Activated B cell treated with CpG ODN at 0.5 μM for 24 hours (primary cell): ENCODE data around the gene ENTHD1. TPM values are rescaled to one million over a fixed set of nuclear protein-coding genes. Genes with fewer than 3 reads are reported as not detected.
"Not testable (repeated sequence)": the region's sequence is repeated elsewhere in the genome, so short reads cannot be mapped to it uniquely, and the experiment has no call there.

ENCODE experiments used
- ATAC-seq: fragments of 200-7000 bp; cut with Tn5 transposase; one replicate; pipeline ENCODE4 v1.10.0; 2021; ENCODE audit warnings: low read depth, mild to moderate bottlenecking, moderate library complexity
- CTCF ChIA-PET: fragments of 350-600 bp; sonication (Branson Sonifier 250); formaldehyde crosslinking; loops from one replicate; lab custom pipeline; 2021; ENCODE audit warnings: antibody characterized with exemption; lab: Charles Lee
- POLR2A ChIA-PET: fragments of 350-600 bp; sonication (Branson Sonifier 250); formaldehyde crosslinking; loops from one replicate; lab custom pipeline; 2021; ENCODE audit warnings: antibody characterized with exemption; lab: Charles Lee
- DNase-seq: peaks from one replicate; pipeline ENCODE4 v3.0.0; 2022
- H3K27ac Mint-ChIP-seq: one replicate; pipeline ENCODE4 v1.8.0; 2020; ENCODE audit warnings: mixed read lengths
- H3K27me3 Mint-ChIP-seq: one replicate; pipeline ENCODE4 v1.8.0; 2021; ENCODE audit warnings: mixed read lengths
- H3K36me3 Mint-ChIP-seq: one replicate; pipeline ENCODE4 v1.8.0; 2021; ENCODE audit warnings: low read depth, mixed read lengths
- H3K4me1 Mint-ChIP-seq: one replicate; pipeline ENCODE4 v1.8.0; 2021; ENCODE audit warnings: mixed read lengths
- H3K4me3 Mint-ChIP-seq: one replicate; pipeline ENCODE4 v1.8.0; 2020; ENCODE audit warnings: mild to moderate bottlenecking, mixed read lengths
- H3K9me3 Mint-ChIP-seq: one replicate; pipeline ENCODE4 v1.8.0; 2020; ENCODE audit warnings: mixed read lengths
- intact Hi-C: fragments of 100-400 bp; cut with micrococcal nuclease; formaldehyde crosslinking; loops from one replicate; pipeline ENCODE4 v1.15.1; 2024
- total RNA-seq: library from RNA; stranded (reverse); gene quantifications from 2 replicates; pipeline ENCODE4 v1.2.3, GENCODE V29; 2022
- TF ChIP-seq, protein P1 (sequence below): fragments of 200-600 bp; IDR thresholded peaks from one replicate; pipeline ENCODE4 v1.8.0; 2022; ENCODE audit warnings: antibody characterized with exemption, mild to moderate bottlenecking

ENTHD1 gene
- total RNA-seq, 1 donor from 2014 or later: not detected

DNA sequence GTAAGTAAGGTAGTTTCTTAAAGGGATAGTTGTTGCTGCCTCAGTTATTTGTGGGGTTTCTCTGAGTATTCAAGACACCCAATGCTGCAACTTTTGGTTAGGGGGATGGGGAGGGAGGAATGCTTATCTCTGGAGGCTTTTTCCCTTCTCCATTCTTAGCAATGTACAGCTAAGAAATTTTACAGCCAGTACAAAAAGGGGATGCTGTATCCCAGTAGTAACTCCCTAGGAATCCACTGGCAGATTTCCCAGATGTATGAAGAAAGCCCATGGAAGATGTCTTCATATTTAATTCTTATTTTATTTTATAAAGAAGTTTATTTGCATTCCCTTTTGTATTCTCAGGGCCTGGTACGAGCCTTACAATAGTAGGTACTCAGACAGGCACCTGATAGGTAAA is 154.8 kb downstream of the ENTHD1 start:
- DNase-seq (no peak), ATAC-seq (no peak)
- H3K36me3 Mint-ChIP-seq: no peaks in the 10 kb centered on the region
- TF ChIP-seq, protein P1, sequence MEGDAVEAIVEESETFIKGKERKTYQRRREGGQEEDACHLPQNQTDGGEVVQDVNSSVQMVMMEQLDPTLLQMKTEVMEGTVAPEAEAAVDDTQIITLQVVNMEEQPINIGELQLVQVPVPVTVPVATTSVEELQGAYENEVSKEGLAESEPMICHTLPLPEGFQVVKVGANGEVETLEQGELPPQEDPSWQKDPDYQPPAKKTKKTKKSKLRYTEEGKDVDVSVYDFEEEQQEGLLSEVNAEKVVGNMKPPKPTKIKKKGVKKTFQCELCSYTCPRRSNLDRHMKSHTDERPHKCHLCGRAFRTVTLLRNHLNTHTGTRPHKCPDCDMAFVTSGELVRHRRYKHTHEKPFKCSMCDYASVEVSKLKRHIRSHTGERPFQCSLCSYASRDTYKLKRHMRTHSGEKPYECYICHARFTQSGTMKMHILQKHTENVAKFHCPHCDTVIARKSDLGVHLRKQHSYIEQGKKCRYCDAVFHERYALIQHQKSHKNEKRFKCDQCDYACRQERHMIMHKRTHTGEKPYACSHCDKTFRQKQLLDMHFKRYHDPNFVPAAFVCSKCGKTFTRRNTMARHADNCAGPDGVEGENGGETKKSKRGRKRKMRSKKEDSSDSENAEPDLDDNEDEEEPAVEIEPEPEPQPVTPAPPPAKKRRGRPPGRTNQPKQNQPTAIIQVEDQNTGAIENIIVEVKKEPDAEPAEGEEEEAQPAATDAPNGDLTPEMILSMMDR: no peak
- H3K27me3 Mint-ChIP-seq: peaks cover 6% of the 10 kb centered on the region
- ChIA-PET POLR2A (no interaction called here), CTCF (no interaction called here)
- H3K9me3 Mint-ChIP-seq: peaks cover 9% of the 10 kb centered on the region
- H3K4me1 Mint-ChIP-seq: no peaks in the 10 kb centered on the region
- intact Hi-C loops: no loop called here
- no peak overlapping the region for H3K27ac Mint-ChIP-seq
- H3K4me3 Mint-ChIP-seq: no peak overlapping the region

DNA sequence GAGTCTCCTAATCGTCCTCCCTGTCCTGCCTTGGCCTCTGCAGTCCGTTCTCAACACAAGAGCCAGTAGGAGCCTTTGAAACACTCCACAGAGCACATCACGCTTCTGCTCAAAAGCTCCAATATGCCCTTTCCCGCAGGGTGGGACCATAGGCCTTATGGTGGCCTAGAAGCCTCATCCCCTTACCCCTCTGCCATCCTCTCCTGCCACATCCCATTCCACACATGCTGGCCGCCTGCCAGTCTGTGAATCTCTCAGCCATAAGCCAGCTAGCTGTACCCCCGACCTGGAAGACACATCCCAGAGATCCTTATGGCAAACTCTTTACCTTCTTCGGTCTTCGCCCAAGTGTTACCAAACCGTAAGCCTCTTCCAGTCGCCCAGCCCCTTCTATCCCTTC is 157.8 kb downstream of the ENTHD1 start:
- CTCF ChIA-PET: no interaction called here
- intact Hi-C loops: no loop called here

DNA sequence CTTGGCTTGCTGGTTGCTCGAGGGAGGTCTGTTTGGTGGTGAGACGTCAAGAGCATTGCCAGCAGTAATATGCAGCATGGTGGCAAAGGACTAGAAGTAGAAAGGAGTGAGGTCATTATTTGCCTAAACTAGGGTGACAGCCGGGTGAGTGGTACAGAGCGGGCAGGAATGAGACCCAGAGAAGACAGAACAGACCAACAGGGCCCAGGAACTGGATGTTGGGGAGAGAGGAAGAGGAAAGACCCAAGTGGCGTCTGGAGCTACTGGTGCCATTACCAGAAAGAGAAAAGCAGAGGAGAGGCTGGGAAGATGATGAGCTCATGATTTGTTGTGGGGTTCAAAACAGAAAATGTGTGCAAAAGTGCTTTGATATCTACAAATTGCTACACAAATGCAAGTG is 158.7 kb downstream of the ENTHD1 start:
- ChIA-PET CTCF (no interaction called here), POLR2A (no interaction called here)
- DNase-seq (no peak), ATAC-seq (no peak)
- peaks cover 10% of the 10 kb centered on the region for H3K27me3 Mint-ChIP-seq
- TF ChIP-seq, protein P1: no peak
- peaks cover 4% of the 10 kb centered on the region for H3K9me3 Mint-ChIP-seq
- intact Hi-C loops: no loop called here
- no peaks in the 10 kb centered on the region for H3K4me1 Mint-ChIP-seq
- H3K27ac Mint-ChIP-seq: no peak overlapping the region
- H3K36me3 Mint-ChIP-seq: no peaks in the 10 kb centered on the region
- H3K4me3 Mint-ChIP-seq: no peak overlapping the region

More for the DNA sequence above, 157.8 kb downstream of the ENTHD1 start:
- H3K4me1 Mint-ChIP-seq: no peaks in the 10 kb centered on the region
- H3K9me3 Mint-ChIP-seq: peaks cover 4% of the 10 kb centered on the region
- no peaks in the 10 kb centered on the region for H3K36me3 Mint-ChIP-seq
- DNase-seq (no peak), ATAC-seq (no peak)
- H3K27me3 Mint-ChIP-seq: peaks cover 10% of the 10 kb centered on the region
- POLR2A ChIA-PET: no interaction called here
- H3K27ac Mint-ChIP-seq: no peak overlapping the region
- H3K4me3 Mint-ChIP-seq: no peak overlapping the region
- TF ChIP-seq, protein P1: no peak

DNA sequence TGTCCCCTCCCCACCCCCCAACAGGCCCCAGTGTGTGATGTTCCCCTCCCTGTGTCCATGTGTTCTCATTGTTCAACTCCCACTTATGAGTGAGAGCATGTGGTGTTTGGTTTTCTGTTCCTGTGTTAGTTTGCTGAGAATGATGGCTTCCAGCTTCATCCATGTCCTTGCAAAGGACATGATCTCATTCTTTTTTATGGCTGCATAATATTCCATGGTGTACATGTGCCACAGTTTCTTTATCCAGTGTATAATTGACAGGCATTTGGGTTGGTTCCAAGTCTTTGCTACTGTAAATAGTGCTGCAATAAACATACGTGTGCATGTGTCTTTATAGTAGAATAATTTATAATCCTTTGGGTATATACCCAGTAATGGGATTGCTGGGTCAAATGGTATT is 159.5 kb downstream of the ENTHD1 start:
- H3K4me3 Mint-ChIP-seq, H3K36me3 Mint-ChIP-seq, ATAC-seq, H3K9me3 Mint-ChIP-seq, POLR2A ChIA-PET, intact Hi-C loops, H3K27me3 Mint-ChIP-seq, DNase-seq, CTCF ChIA-PET, H3K27ac Mint-ChIP-seq, H3K4me1 Mint-ChIP-seq: not testable (repeated sequence)

DNA sequence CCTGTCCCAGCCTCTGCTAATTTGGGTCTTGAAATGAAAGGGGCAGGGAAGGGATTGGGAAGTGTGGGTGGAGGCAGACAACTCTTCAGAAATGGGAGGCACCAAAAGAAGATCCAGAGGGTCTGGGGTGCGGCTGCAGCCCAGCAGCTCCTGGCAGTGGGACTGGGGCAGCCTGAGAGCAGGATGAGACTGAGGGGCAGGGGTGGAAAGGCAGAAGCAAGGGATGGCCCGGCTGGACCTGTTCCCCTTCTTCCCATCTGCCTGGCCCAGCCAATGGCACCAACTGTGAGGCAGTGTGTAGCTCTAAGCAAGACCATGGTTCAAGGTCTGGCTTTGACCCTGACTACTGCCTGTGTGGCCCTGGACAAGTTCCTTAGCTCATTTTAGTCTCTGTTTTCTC is 160.4 kb downstream of the ENTHD1 start:
- intact Hi-C loops: no loop called here
- Mint-ChIP-seq H3K9me3 (no peaks in the 10 kb centered on the region), H3K4me3 (no peak overlapping the region), H3K36me3 (no peaks in the 10 kb centered on the region), H3K27ac (no peak overlapping the region), H3K4me1 (no peaks in the 10 kb centered on the region), H3K27me3 (peaks cover 10% of the 10 kb centered on the region)
- ATAC-seq (no peak), DNase-seq (no peak)
- TF ChIP-seq, protein P1: no peak
- ChIA-PET POLR2A (no interaction called here), CTCF (no interaction called here)

DNA sequence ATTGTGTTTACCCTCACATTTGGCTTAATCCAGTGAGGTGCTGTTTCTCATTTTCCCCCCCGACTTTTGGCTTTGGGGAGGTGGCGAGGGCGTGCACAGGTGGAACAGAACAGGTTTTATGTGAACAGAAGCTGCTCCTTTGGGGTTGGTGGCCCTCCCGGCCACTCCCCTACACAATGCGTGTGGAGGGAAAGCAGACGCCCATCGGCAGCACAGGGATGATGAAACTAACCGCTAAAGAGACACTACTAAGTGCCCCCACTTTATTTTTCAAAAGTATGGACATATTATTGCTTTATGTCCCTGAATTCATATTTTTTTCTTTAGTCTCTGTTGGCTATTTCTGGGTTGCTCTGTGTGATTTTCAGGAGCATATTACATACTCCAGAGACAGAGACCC is 160.9 kb downstream of the ENTHD1 start:
- H3K4me3 Mint-ChIP-seq: no peak overlapping the region
- H3K4me1 Mint-ChIP-seq: no peaks in the 10 kb centered on the region
- no peak for DNase-seq
- POLR2A ChIA-PET: no interaction called here
- no peaks in the 10 kb centered on the region for H3K9me3 Mint-ChIP-seq
- intact Hi-C loops: no loop called here
- peaks cover 10% of the 10 kb centered on the region for H3K27me3 Mint-ChIP-seq
- CTCF ChIA-PET: no interaction called here
- TF ChIP-seq, protein P1: no peak
- no peak overlapping the region for H3K27ac Mint-ChIP-seq
- H3K36me3 Mint-ChIP-seq: no peaks in the 10 kb centered on the region
- ATAC-seq: no peak
